ENCODE data around the gene MESP2. TPM values are rescaled to one million over a fixed set of nuclear protein-coding genes. Genes with fewer than 3 reads are reported as not detected.

The MESP2 gene
- polyA plus RNA-seq, 3 donors = 0.67 TPM; not detected in 2

DNA sequence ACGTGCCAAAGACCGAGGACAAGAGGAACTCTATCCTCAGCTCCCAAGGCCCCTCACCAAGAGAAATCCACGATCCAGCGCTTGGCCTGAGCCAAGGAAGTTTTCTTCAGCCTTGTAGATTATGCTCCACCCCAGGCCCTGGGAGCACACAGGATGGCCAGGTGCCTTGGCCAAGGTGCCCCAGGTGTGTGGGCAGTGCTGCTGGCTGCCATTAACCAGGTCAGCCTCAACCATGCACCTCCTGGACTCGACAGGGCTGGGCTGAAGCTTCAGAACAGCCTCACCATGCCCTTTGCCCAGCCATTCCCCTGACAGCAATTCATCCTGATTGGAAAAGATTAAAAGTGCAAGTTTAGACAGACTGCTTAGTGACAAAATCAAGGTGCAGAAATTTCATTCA is 14.2 kb upstream of the MESP2 start:
- Histone ChIP-seq H3K27me3 (ENCODE audit: control insufficient read depth in 2 of 2, insufficient read depth in 2 of 2, low read length in 2 of 2) (no peaks in the 10 kb centered on the region), H3K36me3 (replicated peaks in 1 of 2; ENCODE audit: control insufficient read depth in 1 of 2, insufficient read depth in 2 of 2, low read length in 2 of 2) (no peaks in the 10 kb centered on the region), H3K4me1 (ENCODE audit: control insufficient read depth in 1 of 2, insufficient read depth in 2 of 2, low read length in 2 of 2) (peaks cover 23 to 36% of the 10 kb centered on the region in 2 donors), H3K27ac (ENCODE audit: low read depth in 1 of 2, low read length in 2 of 2) (no peak overlapping the region), H3K9me3 (replicated peaks in 1 of 2; ENCODE audit: control insufficient read depth in 1 of 2, insufficient read depth in 1 of 2, low read length in 2 of 2) (no peaks in the 10 kb centered on the region), H3K79me2 (ENCODE audit: insufficient read depth, low read length) (no peaks in the 10 kb centered on the region), H3K4me3 (replicated peaks in 1 of 3; ENCODE audit: low read depth in 2 of 3, low read length in 3 of 3) (no peak overlapping the region), H4K20me1 (ENCODE audit: insufficient read depth, low read length) (no peaks in the 10 kb centered on the region), H2AFZ (ENCODE audit: insufficient read depth, low read depth, low read length, poor library complexity, severe bottlenecking) (no peak overlapping the region), H3K9ac (ENCODE audit: insufficient read depth, low read length, poor library complexity, severe bottlenecking) (no peak overlapping the region), H3K4me2 (replicated peaks; ENCODE audit: extremely low read depth, low read length, poor library complexity, severe bottlenecking) (no peak overlapping the region)
- WGBS (ENCODE audit: insufficient coverage) = 92% methylated on average over 2 of the region's 5 CpGs
- no peak overlapping the region for H3K27ac Mint-ChIP-seq
- peaks cover 26% of the 10 kb centered on the region for H3K4me1 Mint-ChIP-seq
- peaks cover 0 to 4% (median 0%) of the 10 kb centered on the region in 3 donors for H3K27me3 Mint-ChIP-seq (ENCODE audit: low read depth in 3 of 3)
- H3K4me3 Mint-ChIP-seq = no peak overlapping the region
- TF ChIP-seq, protein P1, sequence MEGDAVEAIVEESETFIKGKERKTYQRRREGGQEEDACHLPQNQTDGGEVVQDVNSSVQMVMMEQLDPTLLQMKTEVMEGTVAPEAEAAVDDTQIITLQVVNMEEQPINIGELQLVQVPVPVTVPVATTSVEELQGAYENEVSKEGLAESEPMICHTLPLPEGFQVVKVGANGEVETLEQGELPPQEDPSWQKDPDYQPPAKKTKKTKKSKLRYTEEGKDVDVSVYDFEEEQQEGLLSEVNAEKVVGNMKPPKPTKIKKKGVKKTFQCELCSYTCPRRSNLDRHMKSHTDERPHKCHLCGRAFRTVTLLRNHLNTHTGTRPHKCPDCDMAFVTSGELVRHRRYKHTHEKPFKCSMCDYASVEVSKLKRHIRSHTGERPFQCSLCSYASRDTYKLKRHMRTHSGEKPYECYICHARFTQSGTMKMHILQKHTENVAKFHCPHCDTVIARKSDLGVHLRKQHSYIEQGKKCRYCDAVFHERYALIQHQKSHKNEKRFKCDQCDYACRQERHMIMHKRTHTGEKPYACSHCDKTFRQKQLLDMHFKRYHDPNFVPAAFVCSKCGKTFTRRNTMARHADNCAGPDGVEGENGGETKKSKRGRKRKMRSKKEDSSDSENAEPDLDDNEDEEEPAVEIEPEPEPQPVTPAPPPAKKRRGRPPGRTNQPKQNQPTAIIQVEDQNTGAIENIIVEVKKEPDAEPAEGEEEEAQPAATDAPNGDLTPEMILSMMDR (IDR thresholded peaks at IDR 0.05) = no peak
- DNase-seq = no peak
- H3K36me3 Mint-ChIP-seq = no peaks in the 10 kb centered on the region
- intact Hi-C loops (cut with micrococcal nuclease) = loop anchor here (2.0 to 5.0 kb wide), 3 partner anchors 125 to 325 kb away; no protein-coding TSS in a partner anchor
- H3K9me3 Mint-ChIP-seq = no peaks in the 10 kb centered on the region

DNA sequence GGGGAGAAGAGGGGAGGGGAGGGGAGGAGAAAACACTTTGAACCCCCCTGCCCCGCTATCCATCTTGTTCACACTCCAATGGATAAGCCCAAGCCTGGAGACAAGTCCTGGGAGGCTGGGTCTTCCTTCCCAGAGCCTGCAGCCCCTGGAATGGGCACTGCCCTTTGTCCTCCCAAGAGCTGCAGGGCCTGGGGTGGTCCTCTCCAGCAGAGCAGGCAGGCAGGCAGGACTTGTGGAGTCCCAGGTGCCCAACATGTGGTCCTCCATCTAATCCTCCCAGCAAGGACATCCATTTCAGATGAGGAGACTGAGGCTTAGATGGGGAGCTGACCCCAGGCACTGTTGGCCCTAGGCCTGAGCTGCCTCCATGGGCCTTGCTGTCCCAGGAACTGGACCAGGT is 10.4 kb upstream of the MESP2 start:
- H3K27me3 ChIP-seq (ENCODE audit: control insufficient read depth in 2 of 2, insufficient read depth in 2 of 2, low read length in 2 of 2) = no peaks in the 10 kb centered on the region
- H3K4me3 Mint-ChIP-seq = no peak overlapping the region
- H4K20me1 ChIP-seq (ENCODE audit: insufficient read depth, low read length) = no peaks in the 10 kb centered on the region

More for the DNA sequence above, 10.4 kb upstream of the MESP2 start:
- Histone ChIP-seq H3K27ac (ENCODE audit: low read depth in 1 of 2, low read length in 2 of 2) (no peak overlapping the region), H3K4me3 (replicated peaks in 1 of 3; ENCODE audit: low read depth in 2 of 3, low read length in 3 of 3) (no peak overlapping the region), H3K9ac (ENCODE audit: insufficient read depth, low read length, poor library complexity, severe bottlenecking) (no peak overlapping the region), H3K9me3 (replicated peaks in 1 of 2; ENCODE audit: control insufficient read depth in 1 of 2, insufficient read depth in 1 of 2, low read length in 2 of 2) (no peaks in the 10 kb centered on the region), H3K79me2 (ENCODE audit: insufficient read depth, low read length) (no peaks in the 10 kb centered on the region), H2AFZ (ENCODE audit: insufficient read depth, low read depth, low read length, poor library complexity, severe bottlenecking) (no peak overlapping the region), H3K4me2 (replicated peaks; ENCODE audit: extremely low read depth, low read length, poor library complexity, severe bottlenecking) (no peak overlapping the region), H3K4me1 (ENCODE audit: control insufficient read depth in 1 of 2, insufficient read depth in 2 of 2, low read length in 2 of 2) (peaks cover 16 to 24% of the 10 kb centered on the region in 2 donors), H3K36me3 (replicated peaks in 1 of 2; ENCODE audit: control insufficient read depth in 1 of 2, insufficient read depth in 2 of 2, low read length in 2 of 2) (no peaks in the 10 kb centered on the region)
- intact Hi-C loops (cut with micrococcal nuclease) = no loop called here
- Mint-ChIP-seq H3K9me3 (no peaks in the 10 kb centered on the region), H3K36me3 (no peaks in the 10 kb centered on the region), H3K27ac (no peak overlapping the region), H3K4me1 (peaks cover 22% of the 10 kb centered on the region), H3K27me3 (ENCODE audit: low read depth in 3 of 3) (peaks cover 0 to 4% (median 2%) of the 10 kb centered on the region in 3 donors)
- TF ChIP-seq, protein P1 (IDR thresholded peaks at IDR 0.05) = no peak
- no peak for DNase-seq
- WGBS (ENCODE audit: insufficient coverage) = no CpG with 5 or more reads among the region's 1 CpG
